SK-N-SH (cell line): ENCODE results near the gene MACROD1. TPM values are rescaled to one million over a fixed set of nuclear protein-coding genes. Genes with fewer than 3 reads are reported as not detected.

Experiments used
- CTCF ChIA-PET: fragments of 300-600, 350-600 bp; formaldehyde crosslinking; extraction: SDS; loops from one replicate; lab custom pipeline; 2021; lab: Yijun Ruan, JAX
- POLR2A ChIA-PET: fragments of 350-600 bp; sonication (Branson Sonifier 250); formaldehyde crosslinking; extraction: SDS; loops from one replicate; lab custom pipeline; 2020; ENCODE audit warnings: antibody characterized with exemption, inconsistent platforms; lab: Yijun Ruan, JAX
- DNase-seq: peaks from one replicate; pipeline ENCODE4 v3.0.0; 2012
- H2AFZ ChIP-seq: fragments of 200-600 bp; sonication (generic); 2 replicates; pipeline ENCODE4 v1.8.1; 2016; ENCODE audit warnings: antibody characterized with exemption, mild to moderate bottlenecking, low read depth
- H3F3A ChIP-seq: fragments of 200-600 bp; sonication (generic); replicated peaks from 2 replicates; pipeline ENCODE3; 2016; ENCODE audit warnings: antibody characterized with exemption, mild to moderate bottlenecking; ENCODE audit not compliant: insufficient read depth
- H3K27ac ChIP-seq, 2 experiments: fragments of 200-500 bp in 1 of 2; fragments of 200-600 bp in 1 of 2; sonication (Bioruptor generic) in 1 of 2; sonication (generic), shearing (Covaris generic) in 1 of 2; 2 replicates each; pipeline versions ENCODE4 v1.5.1 to v1.6.1; 2014 to 2016; ENCODE audit warnings: low read depth in 2 of 2, inconsistent platforms in 1 of 2, low read length in 1 of 2, mild to moderate bottlenecking in 1 of 2, mixed read lengths in 1 of 2
- H3K27me3 ChIP-seq: fragments of 200-600 bp; sonication (generic), shearing (Covaris generic); 2 replicates; pipeline ENCODE4 v1.6.1; 2016; ENCODE audit warnings: mixed run types; ENCODE audit not compliant: insufficient read depth
- H3K36me3 ChIP-seq, 2 experiments: fragments of 200-500 bp in 1 of 2; fragments of 200-600 bp in 1 of 2; sonication (Bioruptor generic) in 1 of 2; sonication (generic) in 1 of 2; replicated peaks in 1 of 2; 2 replicates each; pipeline versions ENCODE3 to v1.5.1; 2014 to 2016; ENCODE audit warnings: low read length in 1 of 2, mild to moderate bottlenecking in 1 of 2; ENCODE audit not compliant: insufficient read depth in 2 of 2, control insufficient read depth in 1 of 2
- H3K4me1 ChIP-seq, 2 experiments: fragments of 200-500 bp in 1 of 2; fragments of 200-600 bp in 1 of 2; sonication (Bioruptor generic) in 1 of 2; sonication (generic), shearing (Covaris generic) in 1 of 2; 2 replicates each; pipeline versions ENCODE4 v1.5.1 to v1.6.1; 2014 to 2016; ENCODE audit warnings: low read depth in 1 of 2, low read length in 1 of 2, mixed run types in 1 of 2; ENCODE audit not compliant: insufficient read depth in 2 of 2, control insufficient read depth in 1 of 2
- H3K4me2 ChIP-seq: fragments of 200-600 bp; sonication (generic), shearing (Covaris generic); 2 replicates; pipeline ENCODE4 v1.6.1; 2017; ENCODE audit warnings: mixed run types
- H3K4me3 ChIP-seq, 2 experiments: fragments of 200-500 bp in 1 of 2; fragments of 200-600 bp in 1 of 2; sonication (Bioruptor generic) in 1 of 2; sonication (generic), shearing (Covaris generic) in 1 of 2; 2 replicates each; pipeline versions ENCODE4 v1.5.1 to v1.8.1; 2014 to 2016; ENCODE audit warnings: low read depth in 2 of 2, inconsistent platforms in 1 of 2, low read length in 1 of 2, mild to moderate bottlenecking in 1 of 2, mixed read lengths in 1 of 2, moderate library complexity in 1 of 2
- H3K79me2 ChIP-seq: fragments of 200-600 bp; sonication (generic); 2 replicates; pipeline ENCODE4 v1.8.1; 2017; ENCODE audit warnings: mild to moderate bottlenecking; ENCODE audit not compliant: insufficient read depth
- H3K9ac ChIP-seq: fragments of 200-600 bp; sonication (generic); 2 replicates; pipeline ENCODE4 v1.6.1; 2017; ENCODE audit warnings: mixed run types
- H3K9me2 ChIP-seq: fragments of 200-600 bp; sonication (generic); 2 replicates; pipeline ENCODE4 v1.6.1; 2017; ENCODE audit warnings: mixed run types
- H3K9me3 ChIP-seq: fragments of 200-600 bp; sonication (generic); 2 replicates; pipeline ENCODE4 v1.6.1; 2017; ENCODE audit warnings: mixed run types, mild to moderate bottlenecking, moderate library complexity
- H4K20me1 ChIP-seq: fragments of 200-600 bp; sonication (generic); 2 replicates; pipeline ENCODE4 v1.6.1; 2017; ENCODE audit warnings: mild to moderate bottlenecking, mixed run types; ENCODE audit not compliant: insufficient read depth
- ELF1 ChIP-seq: IDR thresholded peaks from 2 replicates; pipeline ENCODE4 v1.4.0; 2012
- FOSL2 ChIP-seq: IDR thresholded peaks from 2 replicates; pipeline ENCODE4 v1.4.0; 2012; ENCODE audit warnings: low read depth, mild to moderate bottlenecking, moderate library complexity, borderline replicate concordance
- FOXJ3 ChIP-seq: sonication (generic); formaldehyde crosslinking; IDR thresholded peaks from 2 replicates; pipeline ENCODE4 v1.5.1; 2020; ENCODE audit warnings: mild to moderate bottlenecking, missing genetic modification reagents
- MAX ChIP-seq: IDR thresholded peaks from 2 replicates; pipeline ENCODE4 v1.4.0; 2012; ENCODE audit warnings: low read depth
- MEF2A ChIP-seq: IDR thresholded peaks from 2 replicates; pipeline ENCODE4 v1.4.0; 2012; ENCODE audit warnings: low read depth, borderline replicate concordance
- MXI1 ChIP-seq: IDR thresholded peaks from 2 replicates; pipeline ENCODE4 v1.6.1; 2012; ENCODE audit warnings: mild to moderate bottlenecking, low read depth, low read length, improper control_type of control experiment
- NFIC ChIP-seq: IDR thresholded peaks from 2 replicates; pipeline ENCODE4 v1.4.0; 2012; ENCODE audit warnings: borderline replicate concordance
- POLR2AphosphoS5 ChIP-seq: IDR thresholded peaks from 2 replicates; pipeline ENCODE4 v1.6.1; 2012; ENCODE audit warnings: low read depth, low read length
- RAD21 ChIP-seq: IDR thresholded peaks from 2 replicates; pipeline ENCODE4 v1.6.1; 2012; ENCODE audit warnings: mild to moderate bottlenecking, low read length
- SIN3A ChIP-seq: IDR thresholded peaks from 2 replicates; pipeline ENCODE4 v1.6.1; 2012; ENCODE audit warnings: low read depth, mild to moderate bottlenecking, low read length, moderate library complexity, borderline replicate concordance
- SMC3 ChIP-seq: IDR thresholded peaks from 2 replicates; pipeline ENCODE4 v1.6.1; 2012; ENCODE audit warnings: low read depth, low read length, improper control_type of control experiment
- TAF1 ChIP-seq: IDR thresholded peaks from 2 replicates; pipeline ENCODE4 v1.6.1; 2012; ENCODE audit warnings: low read depth, mild to moderate bottlenecking, low read length, moderate library complexity, borderline replicate concordance
- TCF12 ChIP-seq: IDR thresholded peaks from 2 replicates; pipeline ENCODE4 v1.4.0; 2012
- TEAD4 ChIP-seq: IDR thresholded peaks from 2 replicates; pipeline ENCODE4 v1.4.0; 2012; ENCODE audit warnings: mild to moderate bottlenecking, borderline replicate concordance; ENCODE audit not compliant: insufficient read depth
- YY1 ChIP-seq: IDR thresholded peaks from 2 replicates; pipeline ENCODE4 v1.4.0; 2012; ENCODE audit warnings: low read depth, mild to moderate bottlenecking
- ZBTB33 ChIP-seq: IDR thresholded peaks from 2 replicates; pipeline ENCODE4 v1.4.0; 2012; ENCODE audit warnings: low read depth, borderline replicate concordance
- WGBS: methylation state at CpG from one replicate; pipeline ENCODE4 v1.1.6; 2017; ENCODE audit warnings: low lambda C conversion rate; 5-methylcytosine and 5-hydroxymethylcytosine counted together
- polyA plus RNA-seq, 3 experiments: library from polyadenylated mRNA; depleted of rRNA; stranded (reverse); fragments of >200 nt; gene quantifications; 2 replicates each; pipeline ENCODE4 v1.2.3, GENCODE V29; 2012
- TF ChIP-seq, protein P1 (sequence below): IDR thresholded peaks from 2 replicates; pipeline ENCODE4 v1.6.1; 2012; ENCODE audit warnings: mild to moderate bottlenecking, low read depth, low read length, moderate library complexity
- TF ChIP-seq, protein P2 (sequence below): fragments of 200-600 bp; sonication (generic); IDR thresholded peaks from 2 replicates; pipeline ENCODE4 v1.6.1; 2017; ENCODE audit warnings: antibody characterized with exemption, mild to moderate bottlenecking, moderate library complexity

Gene MACROD1
- polyA plus RNA-seq, 1 of the 3 experiments (the other 2 are of a cell fraction) = 49.1 TPM

DNA sequence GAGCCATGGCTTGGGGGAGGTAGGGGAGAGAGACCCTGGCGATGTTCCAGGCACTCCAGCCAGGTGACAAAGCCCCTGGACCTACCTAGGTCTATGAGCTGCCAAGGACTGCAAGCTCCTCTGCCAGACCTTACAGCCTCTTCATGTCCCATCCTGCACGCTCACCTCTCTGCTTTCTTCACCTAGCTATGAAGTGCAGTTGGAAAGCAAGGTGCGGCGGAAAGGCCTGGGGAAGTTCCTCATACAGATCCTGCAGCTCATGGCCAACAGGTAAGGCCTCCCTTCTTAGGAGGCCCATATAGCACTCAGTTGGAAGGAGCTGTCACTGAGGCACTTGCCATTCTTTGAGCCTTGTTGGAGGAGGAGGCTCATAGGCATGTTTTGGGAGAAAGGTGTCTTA is 213.3 kb downstream of the MACROD1 start:
- H3K27ac ChIP-seq = no peak overlapping the region
- no peak overlapping the region for H3K4me2 ChIP-seq
- no peak for TF ChIP-seq MEF2A
- no peak for TF ChIP-seq FOSL2
- no peak for TF ChIP-seq SIN3A
- TF ChIP-seq MXI1 = no peak
- no peak for TF ChIP-seq YY1
- TF ChIP-seq NFIC = no peak
- TF ChIP-seq ZBTB33 = no peak
- no peak for TF ChIP-seq RAD21
- no peak for TF ChIP-seq TCF12
- no peak for TF ChIP-seq SMC3
- TF ChIP-seq TEAD4 = no peak
- TF ChIP-seq TAF1 = no peak
- TF ChIP-seq, protein P1, sequence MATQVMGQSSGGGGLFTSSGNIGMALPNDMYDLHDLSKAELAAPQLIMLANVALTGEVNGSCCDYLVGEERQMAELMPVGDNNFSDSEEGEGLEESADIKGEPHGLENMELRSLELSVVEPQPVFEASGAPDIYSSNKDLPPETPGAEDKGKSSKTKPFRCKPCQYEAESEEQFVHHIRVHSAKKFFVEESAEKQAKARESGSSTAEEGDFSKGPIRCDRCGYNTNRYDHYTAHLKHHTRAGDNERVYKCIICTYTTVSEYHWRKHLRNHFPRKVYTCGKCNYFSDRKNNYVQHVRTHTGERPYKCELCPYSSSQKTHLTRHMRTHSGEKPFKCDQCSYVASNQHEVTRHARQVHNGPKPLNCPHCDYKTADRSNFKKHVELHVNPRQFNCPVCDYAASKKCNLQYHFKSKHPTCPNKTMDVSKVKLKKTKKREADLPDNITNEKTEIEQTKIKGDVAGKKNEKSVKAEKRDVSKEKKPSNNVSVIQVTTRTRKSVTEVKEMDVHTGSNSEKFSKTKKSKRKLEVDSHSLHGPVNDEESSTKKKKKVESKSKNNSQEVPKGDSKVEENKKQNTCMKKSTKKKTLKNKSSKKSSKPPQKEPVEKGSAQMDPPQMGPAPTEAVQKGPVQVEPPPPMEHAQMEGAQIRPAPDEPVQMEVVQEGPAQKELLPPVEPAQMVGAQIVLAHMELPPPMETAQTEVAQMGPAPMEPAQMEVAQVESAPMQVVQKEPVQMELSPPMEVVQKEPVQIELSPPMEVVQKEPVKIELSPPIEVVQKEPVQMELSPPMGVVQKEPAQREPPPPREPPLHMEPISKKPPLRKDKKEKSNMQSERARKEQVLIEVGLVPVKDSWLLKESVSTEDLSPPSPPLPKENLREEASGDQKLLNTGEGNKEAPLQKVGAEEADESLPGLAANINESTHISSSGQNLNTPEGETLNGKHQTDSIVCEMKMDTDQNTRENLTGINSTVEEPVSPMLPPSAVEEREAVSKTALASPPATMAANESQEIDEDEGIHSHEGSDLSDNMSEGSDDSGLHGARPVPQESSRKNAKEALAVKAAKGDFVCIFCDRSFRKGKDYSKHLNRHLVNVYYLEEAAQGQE = no peak
- TF ChIP-seq FOXJ3 (CRISPR knock-in tag) = no peak
- no peak for TF ChIP-seq ELF1
- TF ChIP-seq, protein P2, sequence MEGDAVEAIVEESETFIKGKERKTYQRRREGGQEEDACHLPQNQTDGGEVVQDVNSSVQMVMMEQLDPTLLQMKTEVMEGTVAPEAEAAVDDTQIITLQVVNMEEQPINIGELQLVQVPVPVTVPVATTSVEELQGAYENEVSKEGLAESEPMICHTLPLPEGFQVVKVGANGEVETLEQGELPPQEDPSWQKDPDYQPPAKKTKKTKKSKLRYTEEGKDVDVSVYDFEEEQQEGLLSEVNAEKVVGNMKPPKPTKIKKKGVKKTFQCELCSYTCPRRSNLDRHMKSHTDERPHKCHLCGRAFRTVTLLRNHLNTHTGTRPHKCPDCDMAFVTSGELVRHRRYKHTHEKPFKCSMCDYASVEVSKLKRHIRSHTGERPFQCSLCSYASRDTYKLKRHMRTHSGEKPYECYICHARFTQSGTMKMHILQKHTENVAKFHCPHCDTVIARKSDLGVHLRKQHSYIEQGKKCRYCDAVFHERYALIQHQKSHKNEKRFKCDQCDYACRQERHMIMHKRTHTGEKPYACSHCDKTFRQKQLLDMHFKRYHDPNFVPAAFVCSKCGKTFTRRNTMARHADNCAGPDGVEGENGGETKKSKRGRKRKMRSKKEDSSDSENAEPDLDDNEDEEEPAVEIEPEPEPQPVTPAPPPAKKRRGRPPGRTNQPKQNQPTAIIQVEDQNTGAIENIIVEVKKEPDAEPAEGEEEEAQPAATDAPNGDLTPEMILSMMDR = no peak
- no peak for TF ChIP-seq POLR2AphosphoS5
- TF ChIP-seq MAX = no peak
- no peaks in the 10 kb centered on the region for H3K9me2 ChIP-seq
- no peak for DNase-seq
- H3K9me3 ChIP-seq = no peaks in the 10 kb centered on the region
- H3K36me3 ChIP-seq = peaks cover 24 to 45% of the 10 kb centered on the region in 2 experiments
- 97% methylated on average over 4 of the region's 4 CpGs for WGBS
- H3K4me3 ChIP-seq = no peak overlapping the region
- H2AFZ ChIP-seq = no peak overlapping the region
- ChIA-PET CTCF (interaction anchor here (0.8 to 9.0 kb wide), 4 partner anchors 8 to 201 kb away, joined by 3 to 162 read pairs (median 4); partner anchors contain the start of gene MARK2), POLR2A (no interaction called here)
- no peaks in the 10 kb centered on the region for H3F3A ChIP-seq
- H4K20me1 ChIP-seq = no peaks in the 10 kb centered on the region
- no peaks in the 10 kb centered on the region for H3K27me3 ChIP-seq
- no peaks in the 10 kb centered on the region for H3K79me2 ChIP-seq
- H3K9ac ChIP-seq = no peak overlapping the region
- no peaks in the 10 kb centered on the region for H3K4me1 ChIP-seq
